HL-60 (cell line): ENCODE data around the gene CALHM6.

Source experiments
- GABPA ChIP-seq: IDR thresholded peaks from 2 replicates; pipeline ENCODE4 v1.6.1; 2012; ENCODE audit warnings: low read depth
- POLR2AphosphoS5 ChIP-seq: IDR thresholded peaks from 2 replicates; pipeline ENCODE4 v1.6.1; 2012; ENCODE audit warnings: low read depth
- TF ChIP-seq, protein P1 (sequence below): IDR thresholded peaks from one replicate; pipeline ENCODE4 v1.5.1; 2011; ENCODE audit warnings: low read length, control low read depth, inconsistent platforms; ENCODE audit not compliant: insufficient read depth
- TF ChIP-seq, protein P2 (sequence below): IDR thresholded peaks from 2 replicates; pipeline ENCODE4 v1.6.1; 2012; ENCODE audit warnings: low read depth; ENCODE audit not compliant: insufficient replicate concordance

DNA sequence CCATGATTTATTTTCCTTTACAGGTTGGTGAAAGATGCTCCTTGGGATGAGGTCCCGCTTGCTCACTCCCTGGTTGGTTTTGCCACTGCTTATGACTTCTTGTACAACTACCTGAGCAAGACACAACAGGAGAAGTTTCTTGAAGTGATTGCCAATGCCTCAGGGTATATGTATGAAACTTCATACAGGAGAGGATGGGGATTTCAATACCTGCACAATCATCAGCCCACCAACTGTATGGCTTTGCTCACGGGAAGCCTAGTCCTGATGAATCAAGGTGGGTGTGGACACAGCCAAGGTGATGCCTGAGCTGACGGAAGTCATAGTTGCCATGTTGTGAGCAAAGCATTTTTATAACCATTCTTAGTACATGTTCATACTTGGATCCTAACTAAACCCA lies 34.6 kb upstream of the CALHM6 start:
- TF ChIP-seq POLR2AphosphoS5, result no peak
- TF ChIP-seq, protein P1, sequence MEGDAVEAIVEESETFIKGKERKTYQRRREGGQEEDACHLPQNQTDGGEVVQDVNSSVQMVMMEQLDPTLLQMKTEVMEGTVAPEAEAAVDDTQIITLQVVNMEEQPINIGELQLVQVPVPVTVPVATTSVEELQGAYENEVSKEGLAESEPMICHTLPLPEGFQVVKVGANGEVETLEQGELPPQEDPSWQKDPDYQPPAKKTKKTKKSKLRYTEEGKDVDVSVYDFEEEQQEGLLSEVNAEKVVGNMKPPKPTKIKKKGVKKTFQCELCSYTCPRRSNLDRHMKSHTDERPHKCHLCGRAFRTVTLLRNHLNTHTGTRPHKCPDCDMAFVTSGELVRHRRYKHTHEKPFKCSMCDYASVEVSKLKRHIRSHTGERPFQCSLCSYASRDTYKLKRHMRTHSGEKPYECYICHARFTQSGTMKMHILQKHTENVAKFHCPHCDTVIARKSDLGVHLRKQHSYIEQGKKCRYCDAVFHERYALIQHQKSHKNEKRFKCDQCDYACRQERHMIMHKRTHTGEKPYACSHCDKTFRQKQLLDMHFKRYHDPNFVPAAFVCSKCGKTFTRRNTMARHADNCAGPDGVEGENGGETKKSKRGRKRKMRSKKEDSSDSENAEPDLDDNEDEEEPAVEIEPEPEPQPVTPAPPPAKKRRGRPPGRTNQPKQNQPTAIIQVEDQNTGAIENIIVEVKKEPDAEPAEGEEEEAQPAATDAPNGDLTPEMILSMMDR, result no peak
- TF ChIP-seq, protein P2, sequence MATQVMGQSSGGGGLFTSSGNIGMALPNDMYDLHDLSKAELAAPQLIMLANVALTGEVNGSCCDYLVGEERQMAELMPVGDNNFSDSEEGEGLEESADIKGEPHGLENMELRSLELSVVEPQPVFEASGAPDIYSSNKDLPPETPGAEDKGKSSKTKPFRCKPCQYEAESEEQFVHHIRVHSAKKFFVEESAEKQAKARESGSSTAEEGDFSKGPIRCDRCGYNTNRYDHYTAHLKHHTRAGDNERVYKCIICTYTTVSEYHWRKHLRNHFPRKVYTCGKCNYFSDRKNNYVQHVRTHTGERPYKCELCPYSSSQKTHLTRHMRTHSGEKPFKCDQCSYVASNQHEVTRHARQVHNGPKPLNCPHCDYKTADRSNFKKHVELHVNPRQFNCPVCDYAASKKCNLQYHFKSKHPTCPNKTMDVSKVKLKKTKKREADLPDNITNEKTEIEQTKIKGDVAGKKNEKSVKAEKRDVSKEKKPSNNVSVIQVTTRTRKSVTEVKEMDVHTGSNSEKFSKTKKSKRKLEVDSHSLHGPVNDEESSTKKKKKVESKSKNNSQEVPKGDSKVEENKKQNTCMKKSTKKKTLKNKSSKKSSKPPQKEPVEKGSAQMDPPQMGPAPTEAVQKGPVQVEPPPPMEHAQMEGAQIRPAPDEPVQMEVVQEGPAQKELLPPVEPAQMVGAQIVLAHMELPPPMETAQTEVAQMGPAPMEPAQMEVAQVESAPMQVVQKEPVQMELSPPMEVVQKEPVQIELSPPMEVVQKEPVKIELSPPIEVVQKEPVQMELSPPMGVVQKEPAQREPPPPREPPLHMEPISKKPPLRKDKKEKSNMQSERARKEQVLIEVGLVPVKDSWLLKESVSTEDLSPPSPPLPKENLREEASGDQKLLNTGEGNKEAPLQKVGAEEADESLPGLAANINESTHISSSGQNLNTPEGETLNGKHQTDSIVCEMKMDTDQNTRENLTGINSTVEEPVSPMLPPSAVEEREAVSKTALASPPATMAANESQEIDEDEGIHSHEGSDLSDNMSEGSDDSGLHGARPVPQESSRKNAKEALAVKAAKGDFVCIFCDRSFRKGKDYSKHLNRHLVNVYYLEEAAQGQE, result no peak
- no peak for TF ChIP-seq GABPA
